A549 (cell line): ENCODE measurements around the gene GMPR. TPM values are rescaled to one million over a fixed set of nuclear protein-coding genes. Genes with fewer than 3 reads are reported as not detected.

ENCODE experiments used
- ATAC-seq, 2 experiments: fragments of 200-7000 bp in 1 of 2; fragments of >200 bp in 1 of 2; cut with Nextera tagmentation in 1 of 2; cut with Tn5 transposase in 1 of 2; 3 replicates each; pipeline versions ENCODE4 v1.8.0 to v1.9.1; 2018 to 2020; ENCODE audit warnings: mild to moderate bottlenecking in 1 of 2, moderate library complexity in 1 of 2
- CTCF ChIA-PET: fragments of 300-600 bp; sonication (Branson Sonifier 250); formaldehyde crosslinking; extraction: SDS; loops from one replicate; lab custom pipeline; 2021; ENCODE audit warnings: antibody characterized with exemption, inconsistent platforms; lab: Yijun Ruan, JAX
- POLR2A ChIA-PET: fragments of 350-600 bp; formaldehyde crosslinking; extraction: SDS; loops from one replicate; lab custom pipeline; 2021; ENCODE audit warnings: antibody characterized with exemption, inconsistent platforms; lab: Yijun Ruan, JAX
- DNase-seq, 2 experiments: peaks; one replicate each; pipeline versions ENCODE4 v3.0.0 to v3.0.0-alpha.2; 2011 to 2016; ENCODE audit warnings: low read depth in 1 of 2, low spot score in 1 of 2
- FAIRE-seq: peaks from 2 replicates; lab custom pipeline; 2011; peaks lifted over from hg19 to GRCh38; lab: Jason Lieb, UNC
- H3K27ac ChIP-seq, 2 experiments: fragments of >200 bp; sonication (Bioruptor Twin); formaldehyde crosslinking; 3 replicates each; pipeline ENCODE4 v1.5.1; 2016 to 2017
- H3K4me1 ChIP-seq: fragments of >200 bp; sonication (Bioruptor Twin); formaldehyde crosslinking; 3 replicates; pipeline ENCODE4 v1.6.1; 2016
- H3K4me2 ChIP-seq: fragments of >200 bp; sonication (Bioruptor Twin); formaldehyde crosslinking; 3 replicates; pipeline ENCODE4 v1.6.1; 2016
- H3K4me3 ChIP-seq: fragments of >200 bp; sonication (Bioruptor Twin); formaldehyde crosslinking; 3 replicates; pipeline ENCODE4 v1.5.1; 2016
- H3K9me3 ChIP-seq: fragments of >200 bp; sonication (Bioruptor Twin); formaldehyde crosslinking; 3 replicates; pipeline ENCODE4 v1.6.1; 2016
- CBX8 ChIP-seq: fragments of 200-600 bp; sonication (generic); IDR thresholded peaks from 2 replicates; pipeline ENCODE4 v1.6.1; 2016
- CHD2 ChIP-seq: fragments of 150-350 bp; IDR thresholded peaks from 2 replicates; pipeline ENCODE4 v1.6.1; 2014; ENCODE audit warnings: low read length; ENCODE audit not compliant: partially characterized antibody
- CTCF ChIP-seq: fragments of >200 bp; sonication (Bioruptor Twin); formaldehyde crosslinking; IDR thresholded peaks from 3 replicates; pipeline ENCODE4 v1.5.1; 2016
- FOSB ChIP-seq: fragments of 250-450 bp; sonication (Bioruptor Pico); IDR thresholded peaks from 2 replicates; pipeline ENCODE4 v1.5.0; 2020; ENCODE audit warnings: mild to moderate bottlenecking, moderate library complexity
- FOXS1 ChIP-seq: fragments of 250-450 bp; sonication (Bioruptor Pico); IDR thresholded peaks from 2 replicates; pipeline ENCODE4 v1.5.0; 2020; ENCODE audit warnings: mild to moderate bottlenecking, moderate library complexity
- KDM1A ChIP-seq: fragments of 200-600 bp; sonication (generic); IDR thresholded peaks from 2 replicates; pipeline ENCODE4 v1.6.1; 2016; ENCODE audit warnings: low read depth, mild to moderate bottlenecking
- KDM5A ChIP-seq: fragments of 200-600 bp; sonication (generic); IDR thresholded peaks from 2 replicates; pipeline ENCODE4 v1.6.1; 2016; ENCODE audit warnings: antibody characterized with exemption, mild to moderate bottlenecking
- MAX ChIP-seq: IDR thresholded peaks from 2 replicates; pipeline ENCODE4 v1.6.1; 2012
- MYC ChIP-seq: IDR thresholded peaks from 2 replicates; pipeline ENCODE4 v1.6.1; 2012; ENCODE audit warnings: mild to moderate bottlenecking, inconsistent platforms, low read length, improper control_type of control experiment, borderline replicate concordance
- NPAS2 ChIP-seq: fragments of 250-450 bp; sonication (Bioruptor Pico); IDR thresholded peaks from 2 replicates; pipeline ENCODE4 v1.8.0; 2022; ENCODE audit warnings: mild to moderate bottlenecking, moderate library complexity, borderline replicate concordance
- NR3C1 ChIP-seq: fragments of >200 bp; sonication (Bioruptor Twin); formaldehyde crosslinking; IDR thresholded peaks from 3 replicates; pipeline ENCODE4 v1.6.1; 2017
- PBX3 ChIP-seq: IDR thresholded peaks from 2 replicates; pipeline ENCODE4 v1.6.1; 2012
- PHF8 ChIP-seq: fragments of 200-600 bp; sonication (generic); IDR thresholded peaks from 2 replicates; pipeline ENCODE4 v1.6.1; 2016; ENCODE audit warnings: low read depth, mild to moderate bottlenecking, antibody characterized with exemption, moderate library complexity, borderline replicate concordance
- POLR2A ChIP-seq: IDR thresholded peaks from 2 replicates; pipeline ENCODE4 v1.6.1; 2012; ENCODE audit warnings: mild to moderate bottlenecking, low read length
- POLR2AphosphoS2 ChIP-seq: conservative IDR thresholded peaks from 2 replicates; pipeline ENCODE4 v1.6.1; 2012; ENCODE audit warnings: low read length, improper control_type of control experiment, inconsistent platforms
- RARB ChIP-seq: fragments of 250-450 bp; sonication (Bioruptor Pico); IDR thresholded peaks from 2 replicates; pipeline ENCODE4 v1.8.0; 2021; ENCODE audit warnings: mild to moderate bottlenecking, moderate library complexity
- REST ChIP-seq: fragments of 200-600 bp; sonication (generic); IDR thresholded peaks from 2 replicates; pipeline ENCODE4 v1.6.1; 2016; ENCODE audit warnings: antibody characterized with exemption, mild to moderate bottlenecking, moderate library complexity
- RNF2 ChIP-seq: fragments of 200-600 bp; sonication (generic); IDR thresholded peaks from 2 replicates; pipeline ENCODE4 v1.6.1; 2016; ENCODE audit warnings: low read depth, mild to moderate bottlenecking, antibody characterized with exemption, moderate library complexity, borderline replicate concordance
- TFCP2L1 ChIP-seq: fragments of 250-450 bp; sonication (Bioruptor Pico); IDR thresholded peaks from 2 replicates; pipeline ENCODE4 v1.5.0; 2021; ENCODE audit warnings: mild to moderate bottlenecking
- TP53 ChIP-seq: fragments of 250-450 bp; sonication (Bioruptor Pico); IDR thresholded peaks from 2 replicates; pipeline ENCODE4 v1.5.0; 2021; ENCODE audit warnings: mild to moderate bottlenecking, moderate library complexity
- USF2 ChIP-seq: fragments of 450-650 bp; IDR thresholded peaks from 2 replicates; pipeline ENCODE4 v1.6.1; 2014; ENCODE audit warnings: antibody characterized with exemption
- ZNF302 ChIP-seq: fragments of 250-450 bp; sonication (Bioruptor Pico); IDR thresholded peaks from 2 replicates; pipeline ENCODE4 v1.9.0; 2021; ENCODE audit warnings: inconsistent platforms, mild to moderate bottlenecking, moderate library complexity
- ZSCAN20 ChIP-seq: fragments of 250-450 bp; sonication (Bioruptor Pico); IDR thresholded peaks from 2 replicates; pipeline ENCODE4 v1.8.0; 2022; ENCODE audit warnings: mild to moderate bottlenecking, moderate library complexity
- WGBS: methylation state at CpG from one replicate; pipeline ENCODE4 v1.1.6; 2017; ENCODE audit errors: missing lambda C conversion rate; 5-methylcytosine and 5-hydroxymethylcytosine counted together
- polyA plus RNA-seq, 4 experiments: library from polyadenylated mRNA; depleted of rRNA in 3 of 4; stranded (reverse); fragments of >200 nt; fragmentation: RNase III in 1 of 4; extraction: RNeasy Plus Mini Kit Qiagen cat#74134 plus additional on column Dnase treatment in 1 of 4; gene quantifications; 2 replicates in 3 of 4; 3 replicates in 1 of 4; pipeline ENCODE4 v1.2.3, GENCODE V29; 2011 to 2017

The GMPR gene
- polyA plus RNA-seq, 2 of the 4 experiments (the other 2 are of a cell fraction): 0.23 to 0.34 TPM

- no peak for ATAC-seq
- no peaks in the 10 kb centered on the region for H3K4me1 ChIP-seq
- H3K27ac ChIP-seq: no peak overlapping the region
- no peak for DNase-seq
- WGBS: 92% methylated on average over 1 of the region's 2 CpGs
- H3K4me2 ChIP-seq: no peak overlapping the region
- no peak overlapping the region for H3K4me3 ChIP-seq
- CTCF ChIA-PET: interaction anchor here (1.2 to 2.7 kb wide), 2 partner anchors 11 to 26 kb away, joined by 3 to 10 read pairs; no protein-coding TSS in a partner anchor
- no peak for FAIRE-seq
- TF ChIP-seq REST: no peak
- TF ChIP-seq FOXS1 (CRISPR knock-in tag): no peak
- TF ChIP-seq RNF2: no peak
- no peak for TF ChIP-seq ZSCAN20 (CRISPR knock-in tag)
- no peak for TF ChIP-seq RARB
- no peak for TF ChIP-seq KDM1A
- TF ChIP-seq TP53: no peak
- TF ChIP-seq KDM5A: no peak
- no peak for TF ChIP-seq POLR2AphosphoS2
- no peak for TF ChIP-seq TFCP2L1 (CRISPR knock-in tag)
- TF ChIP-seq CHD2: no peak
- no peak for TF ChIP-seq ZNF302
- no peak for TF ChIP-seq PBX3
- no peak for TF ChIP-seq PHF8
- TF ChIP-seq NPAS2 (CRISPR knock-in tag): no peak
- TF ChIP-seq POLR2A: no peak
- TF ChIP-seq CTCF: no peak
- no peak for TF ChIP-seq MAX
- TF ChIP-seq CBX8: no peak
- POLR2A ChIA-PET: no interaction called here
- no peaks in the 10 kb centered on the region for H3K9me3 ChIP-seq
Observed at GRCh38 chr6:16264785-16265184, 26.4 kb downstream of the GMPR start.

- DNase-seq (no peak), FAIRE-seq (no peak), ATAC-seq (no peak)
- Histone ChIP-seq H3K9me3 (no peaks in the 10 kb centered on the region), H3K4me2 (no peak overlapping the region), H3K4me1 (no peaks in the 10 kb centered on the region), H3K4me3 (no peak overlapping the region), H3K27ac (no peak overlapping the region)
- 80% methylated on average over 30 of the region's 31 CpGs for whole genome bisulfite sequencing
- TF ChIP-seq FOXS1 (CRISPR knock-in tag): no peak
- TF ChIP-seq USF2: no peak
- no peak for TF ChIP-seq CHD2
- TF ChIP-seq MAX: no peak
- TF ChIP-seq MYC: no peak
- no peak for TF ChIP-seq FOSB (CRISPR knock-in tag)
- TF ChIP-seq NR3C1: no peak
- TF ChIP-seq REST: no peak
- ChIA-PET POLR2A (no interaction called here), CTCF (interaction anchor here (1.2 to 2.7 kb wide), 2 partner anchors 11 to 25 kb away, joined by 3 to 10 read pairs; no protein-coding TSS in a partner anchor)
Observed at GRCh38 chr6:16265351-16266341, 27.3 kb downstream of the GMPR start.
